GM19395 (cell line): ENCODE data around the gene MICU1.
"Not testable (repeated sequence)": the region's sequence is repeated elsewhere in the genome, so short reads cannot be mapped to it uniquely, and the experiment has no call there.

Experiments used
- ATAC-seq: cut with Tn5 transposase; IDR thresholded peaks from one replicate; pipeline ENCODE4 v1.9.1; 2021; ENCODE audit warnings: mild to moderate bottlenecking, moderate library complexity; ENCODE audit not compliant: unreplicated experiment

MICU1 gene

DNA sequence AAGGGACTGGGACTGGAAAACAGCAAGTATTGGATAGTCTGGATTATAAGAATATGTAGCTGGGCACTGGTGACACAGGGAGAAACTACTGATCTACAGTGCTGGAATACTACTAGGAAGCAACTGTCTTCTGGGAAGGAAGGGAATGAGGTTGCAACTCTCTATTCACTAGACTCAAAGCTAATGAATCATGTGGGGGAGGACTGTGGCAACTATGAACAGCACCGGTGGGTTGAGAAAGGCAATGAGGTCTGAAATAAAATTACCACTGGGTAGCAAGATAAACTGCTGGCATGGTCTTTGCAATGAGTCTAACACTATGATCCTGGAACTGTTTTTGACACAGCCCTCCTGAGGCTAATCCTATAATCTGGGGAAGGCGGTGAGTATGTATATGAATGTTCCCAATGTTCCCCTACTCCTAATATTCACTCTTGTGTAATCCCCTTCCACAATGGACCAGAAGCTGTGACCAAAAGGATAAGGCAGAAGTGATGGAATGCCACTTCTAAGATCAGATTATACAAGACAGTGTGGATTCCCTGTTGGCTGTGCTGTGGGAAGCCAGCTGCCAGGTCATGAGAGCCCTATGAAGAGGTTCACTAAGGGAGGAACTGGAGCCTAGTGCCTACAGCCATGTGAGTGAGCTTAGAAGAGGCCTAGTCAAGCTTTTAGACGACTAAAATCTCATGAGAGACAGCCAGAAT lies 169.8 kb downstream of the MICU1 start:
- ATAC-seq = no peak

- ATAC-seq = no peak
Measured at GRCh38 chr10:72449941-72450441, 175.9 kb downstream of the MICU1 start.

GRCh38 chr10:72445851-72446250 lies 180.0 kb downstream of the MICU1 start:
- no peak for ATAC-seq

- ATAC-seq = not testable (repeated sequence)
Measured at GRCh38 chr10:72442969-72443368, 182.9 kb downstream of the MICU1 start.

- ATAC-seq = no peak
Measured at GRCh38 chr10:72435570-72435969, 190.3 kb downstream of the MICU1 start.

- not testable (repeated sequence) for ATAC-seq
Measured at GRCh38 chr10:72430936-72431335, 194.9 kb downstream of the MICU1 start.

DNA sequence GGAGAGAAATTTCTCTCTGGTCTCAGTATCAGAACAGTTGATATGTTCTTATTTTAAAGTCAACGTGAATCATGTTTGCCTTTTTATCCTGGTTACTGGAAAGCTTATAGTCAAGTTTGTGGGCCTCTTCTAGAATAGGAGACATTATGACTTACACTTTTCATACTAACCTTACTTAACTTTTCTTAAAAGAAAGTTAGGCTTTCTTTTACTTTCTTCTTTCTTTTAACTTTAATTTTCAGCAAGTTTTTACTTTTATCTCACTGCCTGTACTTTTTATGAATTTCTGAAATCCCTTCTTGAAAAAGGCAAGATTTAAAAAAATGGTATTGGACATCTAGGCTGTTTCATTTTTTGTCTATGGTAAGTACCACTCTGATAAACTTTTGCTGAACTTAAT lies 195.9 kb downstream of the MICU1 start:
- no peak for ATAC-seq

GRCh38 chr10:72426986-72427385 lies 198.9 kb downstream of the MICU1 start:
- ATAC-seq = no peak

DNA sequence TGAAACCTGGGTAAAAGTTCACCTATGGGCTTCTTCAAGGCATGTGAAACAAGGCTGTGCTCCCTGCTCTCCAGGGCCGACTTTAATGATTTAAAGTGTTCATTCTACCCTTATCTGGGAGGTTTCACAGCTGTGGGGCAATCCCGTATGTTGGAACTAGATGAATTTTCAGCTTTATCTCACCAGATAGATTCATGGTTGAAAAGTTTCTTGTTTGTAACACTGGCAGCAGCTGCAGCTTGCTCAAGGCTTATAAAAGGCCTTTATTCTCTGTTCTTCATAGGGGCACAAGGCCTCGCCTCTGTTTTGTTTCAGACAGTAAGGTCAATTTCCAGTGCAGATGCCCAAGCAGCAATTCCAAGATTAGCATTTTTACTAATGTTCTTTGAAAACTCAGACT lies 200.7 kb downstream of the MICU1 start:
- ATAC-seq = no peak

- ATAC-seq = no peak
Measured at GRCh38 chr10:72424561-72424960, 201.3 kb downstream of the MICU1 start.

DNA sequence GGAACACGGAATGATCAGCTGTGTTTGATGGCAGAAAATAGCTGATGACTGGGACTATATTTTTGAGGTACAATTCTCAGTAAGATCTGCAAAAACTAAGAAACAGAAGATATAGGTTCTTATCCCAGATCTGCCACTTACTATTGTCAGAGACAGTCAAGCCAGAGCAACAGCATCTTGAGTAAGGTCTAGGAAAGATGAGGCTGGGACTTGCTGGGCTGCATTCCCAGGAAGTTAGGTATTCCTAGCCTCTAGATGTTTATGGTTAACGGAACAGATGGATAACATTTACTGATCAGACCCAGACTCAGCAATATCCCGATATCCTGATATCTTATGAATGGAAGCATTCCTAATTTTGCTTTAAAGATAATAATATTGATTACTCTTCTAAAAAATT lies 202.5 kb downstream of the MICU1 start:
- no peak for ATAC-seq

DNA sequence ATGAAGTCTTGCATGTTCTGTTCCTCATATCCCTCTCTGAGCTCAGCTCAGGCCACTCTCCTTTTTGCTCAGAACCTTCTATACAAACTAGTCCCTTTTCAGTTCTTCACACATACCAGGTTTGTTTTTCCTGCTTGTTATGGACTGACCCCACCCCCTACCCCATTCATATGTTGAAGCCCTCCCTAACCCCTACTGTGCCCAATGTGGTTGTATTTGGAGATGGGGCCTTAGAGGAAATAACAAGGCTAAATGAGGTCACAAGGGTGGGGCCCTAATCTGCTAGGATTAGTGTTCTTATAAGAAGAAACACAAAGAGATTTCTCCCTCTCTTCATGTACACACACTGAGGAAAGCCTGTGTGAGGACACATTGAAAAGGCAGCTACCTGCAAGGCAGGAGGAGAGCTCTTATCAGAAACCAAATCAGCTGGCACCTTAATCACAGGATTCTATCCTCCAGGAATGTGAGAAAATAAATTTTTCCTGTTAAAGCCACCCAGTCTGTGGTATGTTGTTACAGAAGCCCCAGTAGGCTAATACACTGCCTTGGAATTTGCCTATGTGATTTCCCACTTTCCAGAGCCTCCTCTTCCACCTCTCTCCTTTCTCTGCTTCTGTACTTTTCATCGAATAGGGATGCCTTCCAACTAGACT lies 203.9 kb downstream of the MICU1 start:
- no peak for ATAC-seq

- ATAC-seq = no peak
Measured at GRCh38 chr10:72419241-72419640, 206.6 kb downstream of the MICU1 start.

DNA sequence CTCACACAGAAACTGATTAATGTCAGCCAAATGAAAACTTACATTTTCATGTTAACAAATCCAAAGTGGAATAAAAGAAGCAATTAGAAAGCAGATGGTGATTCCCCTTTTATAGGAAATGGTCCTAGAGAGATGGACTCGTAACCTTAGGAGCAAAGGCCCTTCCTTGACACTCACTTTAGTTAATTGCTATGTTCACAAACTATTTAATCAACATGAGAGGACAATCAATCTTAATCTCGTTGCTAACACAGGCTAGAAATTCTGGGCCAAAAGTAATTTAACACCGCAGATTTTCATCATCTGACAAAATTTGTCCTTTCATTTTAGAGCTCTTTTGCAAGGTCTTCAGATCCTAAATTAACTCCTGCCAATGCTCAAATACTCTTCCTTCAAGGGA lies 207.2 kb downstream of the MICU1 start:
- ATAC-seq = no peak

- ATAC-seq = no peak
Measured at GRCh38 chr10:72417971-72418370, 207.9 kb downstream of the MICU1 start.

GRCh38 chr10:72416661-72417060 lies 209.2 kb downstream of the MICU1 start:
- ATAC-seq = no peak

GRCh38 chr10:72414642-72415041 lies 211.2 kb downstream of the MICU1 start:
- no peak for ATAC-seq

GRCh38 chr10:72409167-72409566 lies 216.7 kb downstream of the MICU1 start:
- ATAC-seq = no peak

- no peak for ATAC-seq
Measured at GRCh38 chr10:72407927-72408600, 217.8 kb downstream of the MICU1 start.

- ATAC-seq = no peak
Measured at GRCh38 chr10:72407471-72407870, 218.4 kb downstream of the MICU1 start.

DNA sequence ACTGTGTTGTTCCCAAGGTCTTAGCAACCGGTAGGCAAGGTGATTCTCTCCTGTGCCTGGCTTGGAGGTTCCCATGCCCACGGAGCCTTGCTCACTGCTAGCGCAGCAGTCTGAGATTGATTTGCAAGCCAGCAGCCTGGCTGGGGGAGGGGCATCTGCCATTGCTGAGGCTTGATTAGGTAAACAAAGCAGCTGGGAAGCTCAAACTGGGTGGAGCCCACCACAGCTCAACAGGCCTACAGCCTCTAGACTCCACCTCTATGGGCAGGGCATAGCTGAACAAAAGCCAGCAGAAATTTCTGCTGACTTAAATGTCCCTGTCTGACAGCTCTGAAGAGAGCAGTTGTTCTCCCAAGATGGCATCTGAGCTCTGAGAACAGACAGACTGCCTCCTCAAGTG lies 230.3 kb downstream of the MICU1 start:
- ATAC-seq = not testable (repeated sequence)

GRCh38 chr10:72392571-72392970 lies 233.3 kb downstream of the MICU1 start:
- no peak for ATAC-seq
